ENCODE data around the gene UTP15. TPM values are rescaled to one million over a fixed set of nuclear protein-coding genes. Genes with fewer than 3 reads are reported as not detected.

Gene UTP15, protein sequence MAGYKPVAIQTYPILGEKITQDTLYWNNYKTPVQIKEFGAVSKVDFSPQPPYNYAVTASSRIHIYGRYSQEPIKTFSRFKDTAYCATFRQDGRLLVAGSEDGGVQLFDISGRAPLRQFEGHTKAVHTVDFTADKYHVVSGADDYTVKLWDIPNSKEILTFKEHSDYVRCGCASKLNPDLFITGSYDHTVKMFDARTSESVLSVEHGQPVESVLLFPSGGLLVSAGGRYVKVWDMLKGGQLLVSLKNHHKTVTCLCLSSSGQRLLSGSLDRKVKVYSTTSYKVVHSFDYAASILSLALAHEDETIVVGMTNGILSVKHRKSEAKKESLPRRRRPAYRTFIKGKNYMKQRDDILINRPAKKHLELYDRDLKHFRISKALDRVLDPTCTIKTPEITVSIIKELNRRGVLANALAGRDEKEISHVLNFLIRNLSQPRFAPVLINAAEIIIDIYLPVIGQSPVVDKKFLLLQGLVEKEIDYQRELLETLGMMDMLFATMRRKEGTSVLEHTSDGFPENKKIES
- total RNA-seq: 12.8 TPM
- long read RNA-seq, partial matches to known transcripts: 1 of 7 reads
- long read RNA-seq, other reads (novel, unspliced or antisense): 2 of 7 reads

DNA sequence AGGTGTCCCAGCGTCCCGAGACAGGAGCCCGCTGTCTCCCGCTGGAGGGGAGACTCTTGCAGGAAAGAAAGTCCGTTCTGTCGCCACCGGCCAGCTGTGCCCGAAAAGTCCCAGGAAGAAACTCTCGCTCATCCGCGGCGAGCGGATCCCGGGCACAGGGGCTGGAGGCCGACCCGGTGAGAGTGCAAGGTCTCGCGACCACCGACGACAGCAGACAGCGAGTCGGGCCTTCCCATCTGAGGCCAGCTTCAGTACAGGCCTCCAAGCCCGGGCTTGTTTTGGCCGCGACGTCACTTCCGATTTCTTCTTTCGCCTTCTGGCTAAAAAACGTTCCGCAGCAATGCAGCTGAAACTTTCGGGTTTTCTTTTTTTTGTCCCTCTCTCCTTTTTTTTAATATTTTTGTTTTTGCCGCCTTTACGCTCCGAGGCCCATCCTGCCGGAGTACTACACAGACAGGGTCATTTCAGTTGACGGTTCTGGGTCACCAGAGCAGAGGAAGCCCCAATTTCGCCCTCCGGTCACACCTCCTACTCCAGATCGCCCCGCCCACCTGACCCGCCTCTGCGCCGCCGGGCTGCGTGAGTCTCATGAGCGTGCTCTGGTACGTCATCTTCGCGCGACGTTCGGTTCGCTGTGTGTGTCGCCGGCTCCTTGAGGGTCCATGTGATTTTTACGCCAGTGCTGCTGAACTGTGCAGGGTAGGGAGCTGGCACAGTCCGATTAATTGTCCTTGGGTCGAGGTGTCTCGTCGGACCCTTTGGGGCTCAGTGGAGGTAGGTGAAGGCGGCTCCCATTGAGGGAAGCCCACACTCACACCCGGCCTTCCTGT, at the start of gene UTP15, which contains the start of gene ANKRA2:
Gene UTP15 (plus strand): TSS at position 605 of the 830 bp plus-strand sequence. CDS start 1,602 bp downstream, outside the sequence.
Gene ANKRA2 (minus strand): TSS at position 501 of the 830 bp plus-strand sequence. CDS start 2,758 bp downstream, outside the sequence.
- no peak for TF ChIP-seq CTCF (IDR thresholded peaks at IDR 0.05)
- Histone ChIP-seq H3K4me3 (peak within 1 kb of the TSS; percentile 83), H3K9me3 (no peaks in the 10 kb centered on the region), H3K27me3 (ENCODE audit: low read depth) (no peaks in the 10 kb centered on the region), H3K4me1 (peaks cover 35% of the 10 kb centered on the region), H3K27ac (peak within 1 kb of the TSS; percentile 94), H3K36me3 (peaks cover 49% of the 10 kb centered on the region)
- ATAC-seq: peak; percentile 100
- peak; percentile 100 for DNase-seq
- intact Hi-C loops (cut with DNase I): no loop called here

- no peaks in the 10 kb centered on the region for H3K27me3 ChIP-seq (ENCODE audit: low read depth)
- TF ChIP-seq CTCF (IDR thresholded peaks at IDR 0.05): peak; percentile 68
- DNase-seq (no peak), ATAC-seq (peak; percentile 87 to 91)
- no peaks in the 10 kb centered on the region for H3K9me3 ChIP-seq
- H3K4me3 ChIP-seq: no peak overlapping the region
- H3K36me3 ChIP-seq: no peaks in the 10 kb centered on the region
- intact Hi-C loops (cut with DNase I): no loop called here
- no peak overlapping the region for H3K27ac ChIP-seq
- peaks cover 4% of the 10 kb centered on the region for H3K4me1 ChIP-seq
Observed at GRCh38 chr5:73519531-73520283, 45.8 kb upstream of the UTP15 start.

DNA sequence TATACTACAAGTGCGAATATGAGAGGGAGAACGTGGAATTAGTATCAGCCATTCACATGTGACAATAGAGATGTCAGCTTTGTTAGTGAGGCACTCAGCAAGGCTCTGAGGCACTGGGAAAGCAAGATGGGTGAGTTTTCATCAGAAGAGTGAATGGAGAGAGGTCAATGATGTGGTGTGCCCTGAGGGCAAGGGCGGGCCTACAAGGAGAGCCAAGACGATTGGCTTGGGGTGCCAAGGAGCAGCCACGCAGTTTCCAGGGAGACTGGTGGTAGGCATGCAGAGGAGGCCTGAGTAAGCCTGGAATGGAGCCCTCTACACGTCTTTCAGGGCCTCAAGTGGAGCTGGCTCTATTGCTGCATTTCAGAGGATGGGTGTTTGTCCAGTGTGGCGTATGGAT, 42.6 kb upstream of the UTP15 start:
- no peaks in the 10 kb centered on the region for H3K36me3 ChIP-seq
- intact Hi-C loops (cut with DNase I): no loop called here
- no peak for TF ChIP-seq CTCF (IDR thresholded peaks at IDR 0.05)
- no peaks in the 10 kb centered on the region for H3K9me3 ChIP-seq
- DNase-seq (no peak), ATAC-seq (no peak)
- no peaks in the 10 kb centered on the region for H3K27me3 ChIP-seq (ENCODE audit: low read depth)
- H3K4me3 ChIP-seq: no peak overlapping the region
- peaks cover 9% of the 10 kb centered on the region for H3K4me1 ChIP-seq
- no peak overlapping the region for H3K27ac ChIP-seq

GRCh38 chr5:73523861-73524260, 41.7 kb upstream of the UTP15 start:
- no peaks in the 10 kb centered on the region for H3K27me3 ChIP-seq (ENCODE audit: low read depth)
- DNase-seq (no peak), ATAC-seq (no peak)
- H3K4me3 ChIP-seq: no peak overlapping the region
- H3K4me1 ChIP-seq: peaks cover 9% of the 10 kb centered on the region
- intact Hi-C loops (cut with DNase I): no loop called here
- H3K36me3 ChIP-seq: no peaks in the 10 kb centered on the region
- H3K27ac ChIP-seq: no peak overlapping the region
- no peaks in the 10 kb centered on the region for H3K9me3 ChIP-seq
- no peak for TF ChIP-seq CTCF (IDR thresholded peaks at IDR 0.05)

Measured in lower lobe of right lung (tissue), 2 donors.